HepG2 (cell line): ENCODE data around the gene FEM1C. TPM values are rescaled to one million over a fixed set of nuclear protein-coding genes. Genes with fewer than 3 reads are reported as not detected.

Experiments
- ATAC-seq: fragments of 200-7000 bp; cut with Tn5 transposase; 3 replicates; pipeline ENCODE4 v1.9.1; 2020; ENCODE audit warnings: mild to moderate bottlenecking, moderate library complexity
- BruUV-seq: library from RNA; stranded (reverse); fragments of 400-500 nt; replicated peaks from 2 replicates; lab custom pipeline; 2021; lab: Mats Ljungman, UMichigan
- CTCF ChIA-PET: fragments of 300-600 bp; formaldehyde crosslinking; extraction: SDS; loops from one replicate; lab custom pipeline; 2021; ENCODE audit warnings: low total read pairs, inconsistent platforms, low intra/inter-chr PET ratio; lab: Yijun Ruan, JAX
- POLR2A ChIA-PET: fragments of 350-600 bp; sonication (Branson Sonifier 250); formaldehyde crosslinking; loops from one replicate; lab custom pipeline; 2020; ENCODE audit warnings: antibody characterized with exemption, inconsistent platforms; lab: Yijun Ruan, JAX
- DNase-seq: peaks from one replicate; pipeline ENCODE4 v3.0.0-alpha.2; 2015; ENCODE audit warnings: low spot score
- FAIRE-seq: peaks from 3 replicates; lab custom pipeline; 2011; peaks lifted over from hg19 to GRCh38; lab: Jason Lieb, UNC
- H2AFZ ChIP-seq: one replicate; pipeline ENCODE4 v1.6.1; 2011; ENCODE audit warnings: low read length, inconsistent platforms
- H3K27ac ChIP-seq: fragments of 300-600 bp; 3 replicates; pipeline ENCODE4 v1.8.0; 2011; ENCODE audit warnings: mixed run types, mild to moderate bottlenecking, mixed read lengths, low read length, inconsistent platforms; ENCODE audit not compliant: insufficient read depth; ENCODE audit errors: extremely low read length
- H3K27me3 ChIP-seq, 2 experiments: fragments of 200-600 bp in 1 of 2; 2 replicates in 1 of 2; 3 replicates in 1 of 2; pipeline versions ENCODE4 v1.6.0 to v1.8.0; 2011; ENCODE audit warnings: low read length in 2 of 2, mild to moderate bottlenecking in 2 of 2, moderate library complexity in 2 of 2, inconsistent platforms in 1 of 2; ENCODE audit not compliant: insufficient read depth in 2 of 2, control insufficient read depth in 1 of 2
- H3K36me3 ChIP-seq, 2 experiments: fragments of 200-600 bp in 1 of 2; replicated peaks in 1 of 2; 2 replicates in 1 of 2; 3 replicates in 1 of 2; pipeline versions ENCODE4 v1.5.1 to v1.8.0; 2011; ENCODE audit warnings: low read length in 2 of 2, inconsistent platforms in 1 of 2; ENCODE audit not compliant: insufficient read depth in 2 of 2, control insufficient read depth in 1 of 2
- H3K4me1 ChIP-seq: 2 replicates; pipeline ENCODE4 v1.5.1; 2012; ENCODE audit warnings: low read length, inconsistent platforms; ENCODE audit not compliant: insufficient read depth
- H3K4me2 ChIP-seq: 2 replicates; pipeline ENCODE4 v1.6.0; 2011; ENCODE audit warnings: low read depth, low read length, inconsistent platforms
- H3K4me3 ChIP-seq, 3 experiments: fragments of 200-600 bp in 1 of 3; sonication (generic), shearing (Covaris generic) in 1 of 3; replicated peaks in 1 of 3; 2 replicates each; pipeline ENCODE4 v1.5.1; 2011 to 2016; ENCODE audit warnings: low read length in 3 of 3, inconsistent platforms in 2 of 3, low read depth in 2 of 3, mild to moderate bottlenecking in 2 of 3, control low read depth in 1 of 3, mixed read lengths in 1 of 3; ENCODE audit not compliant: insufficient read depth in 1 of 3
- H3K79me2 ChIP-seq: one replicate; pipeline ENCODE4 v1.6.1; 2011; ENCODE audit warnings: low read length, inconsistent platforms; ENCODE audit not compliant: insufficient read depth
- H3K9ac ChIP-seq: 2 replicates; pipeline ENCODE4 v1.6.0; 2011; ENCODE audit warnings: mild to moderate bottlenecking, low read depth, low read length, inconsistent platforms; ENCODE audit not compliant: insufficient read depth
- H3K9me3 ChIP-seq: 2 replicates; pipeline ENCODE4 v1.5.1; 2012; ENCODE audit warnings: mild to moderate bottlenecking, low read length
- H4K20me1 ChIP-seq: 2 replicates; pipeline ENCODE4 v1.6.0; 2011; ENCODE audit warnings: inconsistent platforms, mild to moderate bottlenecking, low read length, moderate library complexity; ENCODE audit not compliant: insufficient read depth
- RFX3 ChIP-seq: IDR thresholded peaks from 2 replicates; pipeline ENCODE4 v1.6.1; 2016; ENCODE audit warnings: missing biosample characterization, missing genetic modification reagents
- ZBTB1 ChIP-seq: sonication (generic); formaldehyde crosslinking; IDR thresholded peaks from 2 replicates; pipeline ENCODE4 v1.4.0; 2020; ENCODE audit warnings: missing genetic modification reagents, borderline replicate concordance
- ZNF256 ChIP-seq: sonication (generic); formaldehyde crosslinking; conservative IDR thresholded peaks from 2 replicates; pipeline ENCODE4 v1.4.0; 2020; ENCODE audit warnings: missing genetic modification reagents
- ZNF564 ChIP-seq: sonication (generic); formaldehyde crosslinking; IDR thresholded peaks from 2 replicates; pipeline ENCODE4 v1.8.1; 2023; ENCODE audit warnings: mild to moderate bottlenecking, missing genetic modification reagents
- ZSCAN12 ChIP-seq: sonication (generic); formaldehyde crosslinking; IDR thresholded peaks from 2 replicates; pipeline ENCODE4 v1.9.0; 2021; ENCODE audit warnings: mild to moderate bottlenecking, missing genetic modification reagents
- in situ Hi-C: cut with HindIII; loops from 2 replicates; pipeline ENCODE4 v1.10.0; 2017; ENCODE audit warnings: low pct_unique_long_range_greater_than_20kb; ENCODE audit not compliant: extremely low pct_ligation_motif_present
- intact Hi-C: fragments of 100-400 bp; cut with micrococcal nuclease; formaldehyde crosslinking; loops from one replicate; pipeline ENCODE4 v1.10.0; 2022; ENCODE audit not compliant: unreplicated experiment
- polyA plus RNA-seq, 8 experiments: library from polyadenylated mRNA; depleted of rRNA in 3 of 8; stranded (reverse) in 7 of 8; unstranded in 1 of 8; fragments of >200 nt; fragmentation: Illumina TruSeq in 4 of 8; extraction: Trizol in 4 of 8; gene quantifications; 2 replicates each; pipeline versions ENCODE4 v1.2.1 to v1.2.3, GENCODE V29; 2011 to 2016; ENCODE audit warnings: low read depth in 4 of 8, missing spikeins in 1 of 8, mixed read lengths in 1 of 8; ENCODE audit not compliant: insufficient read depth in 1 of 8
- total RNA-seq, 5 experiments: library from RNA; depleted of rRNA; stranded (reverse); fragments of >200 nt; fragmentation: Illumina TruSeq; extraction: Trizol; gene quantifications; 2 replicates each; pipeline ENCODE4 v1.2.3, GENCODE V29; 2016; ENCODE audit warnings: low read depth in 1 of 5
- TF ChIP-seq, protein P1 (sequence below): sonication (generic); formaldehyde crosslinking; IDR thresholded peaks from 2 replicates; pipeline ENCODE4 v1.9.0; 2021; ENCODE audit warnings: mild to moderate bottlenecking, missing genetic modification reagents

The FEM1C gene
- total and polyA plus RNA-seq, 2 of the 13 experiments (the other 11 are each of a cell fraction or from before 2014, with no cell fraction given): 5.5 to 8.3 TPM

DNA sequence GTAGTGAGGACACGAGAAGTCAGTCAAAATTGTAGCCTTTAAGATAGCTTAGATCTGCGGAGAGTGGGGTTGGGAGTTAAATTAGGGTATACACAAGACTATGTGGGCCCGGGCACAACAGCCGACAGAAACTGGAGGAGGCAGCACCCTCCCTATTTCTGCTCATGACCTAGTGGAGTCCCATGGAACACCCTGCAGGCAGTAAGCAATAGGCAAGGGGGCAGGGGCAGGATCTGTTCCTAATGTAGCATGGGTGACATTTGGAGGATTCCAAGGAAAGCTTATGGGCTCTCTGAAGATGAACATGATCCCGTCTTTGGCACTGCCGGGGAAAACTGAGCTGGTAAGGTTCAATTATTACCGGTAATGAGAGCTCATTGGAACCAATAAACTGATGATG, 67.0 kb downstream of the FEM1C start (continued):
- TF ChIP-seq, protein P1, sequence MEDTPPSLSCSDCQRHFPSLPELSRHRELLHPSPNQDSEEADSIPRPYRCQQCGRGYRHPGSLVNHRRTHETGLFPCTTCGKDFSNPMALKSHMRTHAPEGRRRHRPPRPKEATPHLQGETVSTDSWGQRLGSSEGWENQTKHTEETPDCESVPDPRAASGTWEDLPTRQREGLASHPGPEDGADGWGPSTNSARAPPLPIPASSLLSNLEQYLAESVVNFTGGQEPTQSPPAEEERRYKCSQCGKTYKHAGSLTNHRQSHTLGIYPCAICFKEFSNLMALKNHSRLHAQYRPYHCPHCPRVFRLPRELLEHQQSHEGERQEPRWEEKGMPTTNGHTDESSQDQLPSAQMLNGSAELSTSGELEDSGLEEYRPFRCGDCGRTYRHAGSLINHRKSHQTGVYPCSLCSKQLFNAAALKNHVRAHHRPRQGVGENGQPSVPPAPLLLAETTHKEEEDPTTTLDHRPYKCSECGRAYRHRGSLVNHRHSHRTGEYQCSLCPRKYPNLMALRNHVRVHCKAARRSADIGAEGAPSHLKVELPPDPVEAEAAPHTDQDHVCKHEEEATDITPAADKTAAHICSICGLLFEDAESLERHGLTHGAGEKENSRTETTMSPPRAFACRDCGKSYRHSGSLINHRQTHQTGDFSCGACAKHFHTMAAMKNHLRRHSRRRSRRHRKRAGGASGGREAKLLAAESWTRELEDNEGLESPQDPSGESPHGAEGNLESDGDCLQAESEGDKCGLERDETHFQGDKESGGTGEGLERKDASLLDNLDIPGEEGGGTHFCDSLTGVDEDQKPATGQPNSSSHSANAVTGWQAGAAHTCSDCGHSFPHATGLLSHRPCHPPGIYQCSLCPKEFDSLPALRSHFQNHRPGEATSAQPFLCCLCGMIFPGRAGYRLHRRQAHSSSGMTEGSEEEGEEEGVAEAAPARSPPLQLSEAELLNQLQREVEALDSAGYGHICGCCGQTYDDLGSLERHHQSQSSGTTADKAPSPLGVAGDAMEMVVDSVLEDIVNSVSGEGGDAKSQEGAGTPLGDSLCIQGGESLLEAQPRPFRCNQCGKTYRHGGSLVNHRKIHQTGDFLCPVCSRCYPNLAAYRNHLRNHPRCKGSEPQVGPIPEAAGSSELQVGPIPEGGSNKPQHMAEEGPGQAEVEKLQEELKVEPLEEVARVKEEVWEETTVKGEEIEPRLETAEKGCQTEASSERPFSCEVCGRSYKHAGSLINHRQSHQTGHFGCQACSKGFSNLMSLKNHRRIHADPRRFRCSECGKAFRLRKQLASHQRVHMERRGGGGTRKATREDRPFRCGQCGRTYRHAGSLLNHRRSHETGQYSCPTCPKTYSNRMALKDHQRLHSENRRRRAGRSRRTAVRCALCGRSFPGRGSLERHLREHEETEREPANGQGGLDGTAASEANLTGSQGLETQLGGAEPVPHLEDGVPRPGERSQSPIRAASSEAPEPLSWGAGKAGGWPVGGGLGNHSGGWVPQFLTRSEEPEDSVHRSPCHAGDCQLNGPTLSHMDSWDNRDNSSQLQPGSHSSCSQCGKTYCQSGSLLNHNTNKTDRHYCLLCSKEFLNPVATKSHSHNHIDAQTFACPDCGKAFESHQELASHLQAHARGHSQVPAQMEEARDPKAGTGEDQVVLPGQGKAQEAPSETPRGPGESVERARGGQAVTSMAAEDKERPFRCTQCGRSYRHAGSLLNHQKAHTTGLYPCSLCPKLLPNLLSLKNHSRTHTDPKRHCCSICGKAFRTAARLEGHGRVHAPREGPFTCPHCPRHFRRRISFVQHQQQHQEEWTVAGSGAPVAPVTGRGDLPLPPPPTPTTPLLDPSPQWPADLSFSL: no peak
- TF ChIP-seq ZBTB1 (CRISPR knock-in tag): no peak
- no peak for TF ChIP-seq ZSCAN12

DNA sequence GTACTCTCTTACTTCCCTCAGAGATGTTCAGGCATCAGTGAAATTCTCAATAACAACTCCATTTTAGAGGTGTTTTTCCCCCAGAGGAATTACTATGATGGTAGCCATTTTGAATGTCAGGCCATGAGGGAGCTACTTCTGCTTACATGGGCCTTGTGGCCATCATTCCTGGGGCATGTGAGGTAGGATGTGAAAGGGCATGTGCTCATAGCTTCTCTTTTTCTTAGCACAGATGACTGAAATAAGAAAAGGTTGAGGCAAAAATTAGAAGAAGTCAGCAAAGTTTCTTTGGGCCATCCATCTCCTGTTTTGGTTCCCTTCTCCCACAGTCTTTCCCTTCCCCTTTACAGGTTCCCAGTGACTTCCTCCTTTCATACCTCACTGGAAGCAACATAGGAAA, 68.8 kb downstream of the FEM1C start:
- DNase-seq (no peak), FAIRE-seq (no peak), ATAC-seq (no peak)
- ChIA-PET CTCF (no interaction called here), POLR2A (no interaction called here)
- Histone ChIP-seq H3K27me3 (0 out of 5 replicates have a peak, but pooled peaks cover 0 to 3% of the 10 kb centered on the region in 2 experiments), H3K4me2 (no peak overlapping the region), H4K20me1 (no peaks in the 10 kb centered on the region), H3K9me3 (no peaks in the 10 kb centered on the region), H3K36me3 (no peaks in the 10 kb centered on the region), H3K79me2 (no peaks in the 10 kb centered on the region), H2AFZ (no peak overlapping the region), H3K4me1 (no peaks in the 10 kb centered on the region), H3K9ac (no peak overlapping the region), H3K4me3 (no peak overlapping the region), H3K27ac (no peak overlapping the region)
- intact Hi-C loops: no loop called here
- in situ Hi-C loops: no loop called here
- TF ChIP-seq ZNF256 (CRISPR knock-in tag): no peak
- TF ChIP-seq ZNF564: no peak
- TF ChIP-seq RFX3 (CRISPR knock-in tag): no peak
- BruUV-seq: no TSS peak
